ENCODE measurements around the gene ENTHD1.

Gene ENTHD1

GRCh38 chr22:39925273-39925672, 31.7 kb upstream of the ENTHD1 start:
- Histone ChIP-seq H3K4me1 (ENCODE audit: low read length) (no peaks in the 10 kb centered on the region), H3K27me3 (ENCODE audit: low read depth, low read length) (peaks cover 63% of the 10 kb centered on the region), H3K79me2 (ENCODE audit: low read length) (no peaks in the 10 kb centered on the region), H4K20me1 (ENCODE audit: insufficient read depth, low read length) (no peaks in the 10 kb centered on the region), H3K4me3 (ENCODE audit: low read length) (no peak overlapping the region), H3K27ac (ENCODE audit: low read length) (no peak overlapping the region), H3K9ac (ENCODE audit: low read length) (no peak overlapping the region), H2AFZ (ENCODE audit: low read depth, low read length) (no peak overlapping the region), H3K9me3 (ENCODE audit: insufficient read depth, low read length) (no peaks in the 10 kb centered on the region), H3K4me2 (ENCODE audit: low read length) (no peak overlapping the region), H3K36me3 (replicated peaks; ENCODE audit: low read depth, low read length) (no peaks in the 10 kb centered on the region)
- no peak for TF ChIP-seq CTCF (IDR thresholded peaks at IDR 0.05; ENCODE audit: low read depth, low read length)
- no peak for TF ChIP-seq EZH2phosphoT487 (IDR thresholded peaks at IDR 0.05; ENCODE audit: low read depth)

DNA sequence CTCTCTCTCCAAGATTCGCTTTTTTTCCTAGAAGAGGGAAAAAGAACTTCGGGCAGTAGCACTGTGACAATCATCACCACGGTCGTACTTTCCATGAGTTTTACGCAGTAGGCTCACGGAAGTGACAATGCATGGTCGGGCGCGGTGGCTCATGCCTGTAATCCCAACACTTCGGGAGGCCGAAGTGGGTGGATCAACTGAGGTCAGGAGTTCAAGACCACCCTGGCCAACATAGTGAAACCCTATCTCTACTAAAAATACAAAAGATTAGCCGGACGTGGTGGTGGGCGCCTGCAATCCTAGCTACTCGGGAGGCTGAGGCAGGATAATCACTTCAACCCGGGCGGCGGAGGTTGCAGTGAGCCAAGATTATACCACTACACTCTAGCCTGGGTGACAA, 30.7 kb upstream of the ENTHD1 start:
- H3K27ac ChIP-seq (ENCODE audit: low read length), result no peak overlapping the region
- no peaks in the 10 kb centered on the region for H3K4me1 ChIP-seq (ENCODE audit: low read length)

DNA sequence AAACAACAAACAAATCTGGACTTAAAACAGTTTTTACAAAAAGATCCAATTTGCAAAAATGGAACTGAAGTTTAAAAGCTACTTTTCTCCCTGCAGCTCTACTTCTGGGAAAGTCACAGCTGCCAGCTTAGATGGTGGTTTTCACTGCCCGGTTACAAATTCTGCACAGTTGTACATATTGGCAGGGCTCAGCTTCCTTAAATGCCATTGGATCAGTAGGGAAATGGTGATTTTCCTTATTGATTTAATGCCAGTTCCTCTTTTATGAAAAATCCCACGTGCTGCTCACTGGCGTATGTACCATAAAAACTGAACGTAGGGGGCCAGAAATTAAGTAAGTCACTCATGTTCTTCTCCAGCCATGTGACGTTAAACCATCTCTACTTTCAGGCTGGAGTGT, 30.1 kb upstream of the ENTHD1 start:
- H3K9ac ChIP-seq (ENCODE audit: low read length), result no peak overlapping the region
- TF ChIP-seq EZH2phosphoT487 (IDR thresholded peaks at IDR 0.05; ENCODE audit: low read depth) (no peak), CTCF (IDR thresholded peaks at IDR 0.05; ENCODE audit: low read depth, low read length) (no peak)
- peaks cover 59% of the 10 kb centered on the region for H3K27me3 ChIP-seq (ENCODE audit: low read depth, low read length)
- no peak overlapping the region for H3K27ac ChIP-seq (ENCODE audit: low read length)
- no peak overlapping the region for H3K4me2 ChIP-seq (ENCODE audit: low read length)
- H3K9me3 ChIP-seq (ENCODE audit: insufficient read depth, low read length), result no peaks in the 10 kb centered on the region
- no peaks in the 10 kb centered on the region for H3K79me2 ChIP-seq (ENCODE audit: low read length)
- no peak overlapping the region for H3K4me3 ChIP-seq (ENCODE audit: low read length)
- H3K36me3 ChIP-seq (replicated peaks; ENCODE audit: low read depth, low read length), result no peaks in the 10 kb centered on the region
- H2AFZ ChIP-seq (ENCODE audit: low read depth, low read length), result no peak overlapping the region
- H4K20me1 ChIP-seq (ENCODE audit: insufficient read depth, low read length), result no peaks in the 10 kb centered on the region
- H3K4me1 ChIP-seq (ENCODE audit: low read length), result no peaks in the 10 kb centered on the region

More for the DNA sequence above, 30.7 kb upstream of the ENTHD1 start:
- TF ChIP-seq CTCF (IDR thresholded peaks at IDR 0.05; ENCODE audit: low read depth, low read length) (no peak), EZH2phosphoT487 (IDR thresholded peaks at IDR 0.05; ENCODE audit: low read depth) (no peak)
- Histone ChIP-seq H3K9ac (ENCODE audit: low read length) (no peak overlapping the region), H3K4me3 (ENCODE audit: low read length) (no peak overlapping the region), H4K20me1 (ENCODE audit: insufficient read depth, low read length) (no peaks in the 10 kb centered on the region), H3K4me2 (ENCODE audit: low read length) (no peak overlapping the region), H3K36me3 (replicated peaks; ENCODE audit: low read depth, low read length) (no peaks in the 10 kb centered on the region), H3K79me2 (ENCODE audit: low read length) (no peaks in the 10 kb centered on the region), H2AFZ (ENCODE audit: low read depth, low read length) (no peak overlapping the region), H3K27me3 (ENCODE audit: low read depth, low read length) (peaks cover 64% of the 10 kb centered on the region), H3K9me3 (ENCODE audit: insufficient read depth, low read length) (no peaks in the 10 kb centered on the region)

DNA sequence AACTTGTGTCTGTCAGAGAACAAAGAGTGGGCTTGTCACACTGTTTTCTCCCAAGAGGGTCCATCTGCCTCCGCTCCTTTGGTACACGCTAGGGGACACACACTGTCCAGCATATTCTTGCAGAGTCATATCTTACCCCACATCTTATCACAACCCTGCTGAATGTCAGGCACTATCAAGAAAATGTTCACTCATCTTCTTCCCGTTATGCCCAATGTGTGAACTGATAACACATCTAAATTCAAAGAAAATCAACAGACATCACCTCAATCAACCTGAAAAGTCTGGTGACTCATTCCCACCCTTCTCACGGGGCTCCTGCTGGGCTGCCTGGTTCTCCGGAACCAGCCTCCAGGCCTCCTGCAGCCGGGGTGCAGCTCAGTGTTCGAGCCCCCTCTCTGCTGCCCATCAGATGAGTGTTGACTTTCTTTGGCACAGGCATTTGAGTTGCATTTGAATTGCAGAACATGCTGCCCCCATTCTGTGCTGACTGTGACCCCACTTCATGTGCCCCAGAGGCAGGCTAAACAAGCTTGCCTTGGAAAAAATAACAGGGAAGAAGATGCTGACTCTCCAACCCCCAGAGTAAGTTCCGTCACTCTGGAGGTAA, 26.7 kb upstream of the ENTHD1 start:
- TF ChIP-seq CTCF (IDR thresholded peaks at IDR 0.05; ENCODE audit: low read depth, low read length), result no peak
- TF ChIP-seq EZH2phosphoT487 (IDR thresholded peaks at IDR 0.05; ENCODE audit: low read depth), result no peak
- Histone ChIP-seq H4K20me1 (ENCODE audit: insufficient read depth, low read length) (no peaks in the 10 kb centered on the region), H2AFZ (ENCODE audit: low read depth, low read length) (no peak overlapping the region), H3K27me3 (ENCODE audit: low read depth, low read length) (peaks cover 53% of the 10 kb centered on the region), H3K27ac (ENCODE audit: low read length) (no peak overlapping the region), H3K4me3 (ENCODE audit: low read length) (no peak overlapping the region), H3K9ac (ENCODE audit: low read length) (no peak overlapping the region), H3K9me3 (ENCODE audit: insufficient read depth, low read length) (no peaks in the 10 kb centered on the region), H3K4me2 (ENCODE audit: low read length) (no peak overlapping the region), H3K4me1 (ENCODE audit: low read length) (no peaks in the 10 kb centered on the region), H3K79me2 (ENCODE audit: low read length) (no peaks in the 10 kb centered on the region), H3K36me3 (replicated peaks; ENCODE audit: low read depth, low read length) (no peaks in the 10 kb centered on the region)

All from OCI-LY3 (cell line).